Epithelial cell of esophagus (primary cell): ENCODE results near the gene FASTK.

Source experiments
- DNase-seq: peaks from one replicate; pipeline ENCODE4 v3.0.0; 2010; ENCODE audit warnings: low read depth
- H3K4me3 ChIP-seq: 2 replicates; pipeline ENCODE4 v1.5.1; 2011; ENCODE audit warnings: mild to moderate bottlenecking, low read length, control low read depth
- TF ChIP-seq, protein P1 (sequence below): IDR thresholded peaks from 2 replicates; pipeline ENCODE4 v1.5.1; 2011; ENCODE audit warnings: low read depth, mild to moderate bottlenecking, low read length, control low read depth, inconsistent platforms; ENCODE audit not compliant: insufficient read depth; ENCODE audit errors: missing control alignments

The FASTK gene

DNA sequence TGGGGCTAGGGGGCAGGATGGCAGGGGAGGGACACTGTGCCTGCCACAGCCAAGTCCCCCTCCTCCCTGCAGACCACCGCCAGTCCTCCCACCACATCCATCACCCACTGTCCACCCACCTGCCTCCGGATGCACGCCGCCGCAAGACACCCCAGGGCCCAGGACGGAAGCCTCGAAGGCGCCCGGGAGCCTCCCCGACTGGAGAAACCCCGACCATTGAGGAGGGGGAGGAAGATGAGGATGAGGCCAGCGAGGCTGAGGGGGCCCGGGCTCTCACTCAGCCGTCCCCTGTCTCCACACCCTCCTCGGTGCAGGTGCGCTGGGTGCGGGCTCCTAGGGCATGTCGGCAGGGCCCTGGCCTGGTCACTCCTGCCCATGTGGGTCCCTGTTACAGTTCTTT is 16.2 kb downstream of the FASTK start:
- H3K4me3 ChIP-seq: no peak overlapping the region
- TF ChIP-seq, protein P1, sequence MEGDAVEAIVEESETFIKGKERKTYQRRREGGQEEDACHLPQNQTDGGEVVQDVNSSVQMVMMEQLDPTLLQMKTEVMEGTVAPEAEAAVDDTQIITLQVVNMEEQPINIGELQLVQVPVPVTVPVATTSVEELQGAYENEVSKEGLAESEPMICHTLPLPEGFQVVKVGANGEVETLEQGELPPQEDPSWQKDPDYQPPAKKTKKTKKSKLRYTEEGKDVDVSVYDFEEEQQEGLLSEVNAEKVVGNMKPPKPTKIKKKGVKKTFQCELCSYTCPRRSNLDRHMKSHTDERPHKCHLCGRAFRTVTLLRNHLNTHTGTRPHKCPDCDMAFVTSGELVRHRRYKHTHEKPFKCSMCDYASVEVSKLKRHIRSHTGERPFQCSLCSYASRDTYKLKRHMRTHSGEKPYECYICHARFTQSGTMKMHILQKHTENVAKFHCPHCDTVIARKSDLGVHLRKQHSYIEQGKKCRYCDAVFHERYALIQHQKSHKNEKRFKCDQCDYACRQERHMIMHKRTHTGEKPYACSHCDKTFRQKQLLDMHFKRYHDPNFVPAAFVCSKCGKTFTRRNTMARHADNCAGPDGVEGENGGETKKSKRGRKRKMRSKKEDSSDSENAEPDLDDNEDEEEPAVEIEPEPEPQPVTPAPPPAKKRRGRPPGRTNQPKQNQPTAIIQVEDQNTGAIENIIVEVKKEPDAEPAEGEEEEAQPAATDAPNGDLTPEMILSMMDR: no peak
- DNase-seq: no peak

DNA sequence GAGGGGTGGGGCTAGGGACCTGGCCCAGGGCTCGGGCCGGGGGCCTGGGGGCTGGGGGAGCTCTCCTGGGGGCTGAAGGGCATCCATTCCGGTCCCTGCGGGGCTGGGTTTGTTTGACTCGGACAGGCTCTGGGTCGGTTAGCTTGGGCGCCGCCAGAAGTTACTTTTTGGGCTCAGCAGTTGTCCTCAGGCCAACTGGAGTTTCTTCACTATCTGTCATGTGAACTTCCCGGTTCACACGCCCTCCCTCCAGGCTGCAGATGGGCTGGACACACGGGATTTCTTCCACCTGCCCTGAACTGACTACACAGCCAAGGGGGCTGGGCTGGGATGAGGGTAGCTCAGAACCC is 17.4 kb downstream of the FASTK start:
- H3K4me3 ChIP-seq: no peak overlapping the region
- DNase-seq: peak; percentile 48
- TF ChIP-seq, protein P1: no peak

DNA sequence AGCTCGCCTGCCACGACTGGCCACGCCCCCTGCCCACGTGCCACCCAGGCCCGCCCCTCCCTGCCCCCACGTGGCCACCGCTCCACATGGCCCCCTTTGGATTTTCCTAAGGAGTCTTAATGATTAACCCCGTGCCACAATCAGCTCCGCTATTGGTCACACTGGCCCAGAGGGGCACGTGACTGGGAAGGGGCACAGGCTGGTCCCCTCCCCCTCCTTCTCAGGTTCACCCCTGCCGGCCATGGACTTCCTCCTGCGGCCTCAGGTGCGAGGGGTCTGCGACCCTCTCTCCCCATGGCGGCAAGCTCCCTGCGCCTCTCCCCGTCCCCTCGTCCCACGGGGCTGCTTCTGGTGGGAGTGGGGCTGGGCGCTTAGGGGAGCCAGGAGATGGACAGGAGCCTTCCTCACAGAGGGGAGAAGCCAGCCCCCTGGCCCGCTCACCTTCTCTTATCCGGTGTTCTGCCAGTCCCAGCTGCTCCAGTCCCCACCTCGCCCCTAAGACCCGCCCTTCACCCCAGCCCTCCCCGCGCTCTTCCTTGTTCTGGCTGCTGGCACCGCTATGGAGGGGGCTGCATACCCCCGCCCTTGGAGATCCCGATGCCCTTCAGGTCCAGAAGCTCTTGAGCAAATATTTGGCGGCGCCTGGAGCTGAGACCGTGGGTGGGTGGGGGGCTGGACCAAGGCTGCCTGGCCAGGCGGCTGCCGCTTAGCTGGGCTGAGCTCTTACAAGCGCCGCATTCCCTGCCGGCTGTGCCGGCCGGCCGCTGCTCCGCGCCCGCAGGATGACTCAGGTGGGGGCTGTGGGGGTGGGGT is 18.0 kb downstream of the FASTK start:
- DNase-seq: peak; percentile 63
- TF ChIP-seq, protein P1: no peak
- peak overlapping the region; percentile 27 for H3K4me3 ChIP-seq

DNA sequence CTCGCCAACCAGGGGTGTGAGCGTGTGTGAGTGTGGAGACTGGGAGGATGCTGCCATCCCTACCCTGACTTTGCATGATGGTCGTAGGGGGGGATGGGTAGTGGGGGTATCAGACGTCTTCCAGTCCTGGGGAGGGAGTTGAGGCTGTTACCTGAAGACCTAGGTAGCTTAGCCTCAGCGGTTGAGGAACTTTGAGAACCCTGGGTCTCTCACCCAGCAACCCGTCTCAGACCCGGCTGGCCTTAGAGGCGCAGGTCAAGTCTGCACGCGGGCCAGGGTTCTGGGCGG is 18.6 kb downstream of the FASTK start:
- no peak for DNase-seq
- TF ChIP-seq, protein P1: no peak
- peak overlapping the region; percentile 10 for H3K4me3 ChIP-seq

DNA sequence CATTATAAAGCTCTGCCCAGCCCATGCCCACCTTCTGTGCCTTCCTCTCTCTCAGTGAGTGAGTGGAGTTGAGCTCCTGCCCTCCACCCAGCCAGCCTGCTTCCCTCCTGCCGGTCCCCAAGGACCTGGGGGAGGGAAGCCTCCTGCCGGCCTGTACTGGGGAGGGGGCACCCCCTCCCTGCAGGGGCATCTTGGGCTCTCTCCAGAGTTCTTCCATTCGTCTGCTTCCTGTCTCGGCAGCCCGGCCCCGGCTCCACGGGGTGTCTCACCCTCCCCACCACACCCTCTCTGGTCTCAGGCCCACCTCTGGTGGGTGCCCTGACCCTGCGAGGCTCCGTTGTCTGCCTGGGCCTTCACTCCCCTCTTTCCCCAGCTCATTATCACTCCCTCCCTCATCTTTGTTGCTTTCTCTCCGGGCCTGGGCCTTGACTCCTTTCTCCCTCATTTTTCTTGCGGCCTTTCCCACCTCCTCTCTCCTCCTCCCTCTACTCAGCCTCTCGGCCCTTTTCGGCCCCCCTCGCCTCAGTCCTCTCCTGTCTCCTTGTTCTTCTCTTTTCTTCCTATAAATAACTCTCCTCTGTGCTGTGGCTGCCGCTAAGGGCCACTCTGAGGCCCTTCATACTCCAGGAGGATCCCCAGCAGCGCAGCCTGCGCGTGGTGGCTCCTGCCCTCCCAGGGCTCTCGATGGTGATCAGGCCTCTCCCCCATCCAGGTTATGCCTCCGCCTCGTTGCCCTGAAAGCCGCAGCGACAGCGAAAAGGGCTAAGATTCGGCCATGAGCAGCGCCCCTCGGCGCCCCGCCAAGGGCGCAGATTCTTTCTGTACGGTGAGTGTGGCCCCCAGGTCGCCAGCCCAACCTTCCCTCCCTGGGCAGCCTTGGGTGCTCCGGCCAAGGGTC is 19.1 kb downstream of the FASTK start:
- no peak overlapping the region for H3K4me3 ChIP-seq
- TF ChIP-seq, protein P1: no peak
- DNase-seq: no peak

DNA sequence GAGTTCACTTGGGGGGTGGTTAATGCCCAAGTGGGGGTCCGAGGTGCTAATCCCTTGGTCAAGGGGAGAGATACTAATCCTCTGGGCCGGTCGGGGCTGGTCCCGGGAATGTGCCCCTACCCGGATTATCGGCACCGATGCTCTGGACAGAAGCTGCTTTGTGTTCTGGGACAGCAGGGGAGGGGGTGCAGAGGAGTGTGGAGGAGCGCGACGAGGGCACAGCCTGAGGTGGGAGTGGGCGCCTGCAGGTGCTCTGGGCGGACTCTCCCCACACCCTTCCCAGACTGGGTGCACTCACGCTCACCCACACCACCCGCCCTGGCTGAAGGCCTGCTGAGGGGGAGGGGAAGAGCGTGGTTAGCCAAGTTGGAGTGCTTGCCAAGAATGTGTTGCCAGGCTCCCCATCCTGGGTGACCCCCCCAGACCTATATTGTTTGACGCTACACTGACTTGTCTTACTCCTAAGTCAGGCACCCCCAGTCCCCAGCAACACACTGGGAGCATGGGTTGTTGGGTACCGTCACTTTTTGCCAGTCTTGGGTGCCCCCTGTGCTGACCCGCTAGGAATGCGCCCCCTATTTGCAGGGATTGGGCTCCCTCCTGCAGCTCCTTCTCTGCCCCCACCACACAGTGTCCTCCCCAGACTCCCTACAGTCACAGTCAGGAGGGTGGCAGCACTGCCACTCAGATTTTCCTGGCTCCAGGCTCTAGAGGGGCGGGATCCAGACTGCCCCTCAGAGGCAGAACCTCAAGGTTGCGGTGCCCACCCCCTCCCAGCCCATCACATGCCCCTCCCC is 20.0 kb downstream of the FASTK start:
- TF ChIP-seq, protein P1: no peak
- DNase-seq: peak; percentile 37

More for the DNA sequence above, 20.0 kb downstream of the FASTK start:
- H3K4me3 ChIP-seq: peak overlapping the region; percentile 96
